Measurements from ENCODE around the gene GNG14.

DNA sequence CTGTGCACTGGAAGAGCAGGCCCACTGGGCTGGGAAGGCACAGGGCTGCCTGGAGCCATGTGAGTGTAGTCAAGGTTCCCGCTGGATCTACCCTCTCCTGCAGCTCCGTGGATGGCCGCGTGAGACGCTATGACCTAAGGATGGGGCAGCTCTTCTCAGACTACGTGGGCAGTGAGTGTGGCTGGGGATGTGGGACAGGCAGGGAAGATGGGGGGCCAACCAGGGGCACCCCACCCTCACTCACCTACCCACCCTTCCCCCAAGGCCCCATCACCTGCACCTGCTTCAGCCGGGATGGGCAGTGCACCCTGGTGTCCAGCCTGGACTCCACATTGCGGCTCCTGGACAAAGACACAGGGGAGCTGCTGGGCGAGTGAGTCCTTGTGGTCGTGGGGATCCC, 15.1 kb upstream of the GNG14 start:
- TF ChIP-seq, protein P1, sequence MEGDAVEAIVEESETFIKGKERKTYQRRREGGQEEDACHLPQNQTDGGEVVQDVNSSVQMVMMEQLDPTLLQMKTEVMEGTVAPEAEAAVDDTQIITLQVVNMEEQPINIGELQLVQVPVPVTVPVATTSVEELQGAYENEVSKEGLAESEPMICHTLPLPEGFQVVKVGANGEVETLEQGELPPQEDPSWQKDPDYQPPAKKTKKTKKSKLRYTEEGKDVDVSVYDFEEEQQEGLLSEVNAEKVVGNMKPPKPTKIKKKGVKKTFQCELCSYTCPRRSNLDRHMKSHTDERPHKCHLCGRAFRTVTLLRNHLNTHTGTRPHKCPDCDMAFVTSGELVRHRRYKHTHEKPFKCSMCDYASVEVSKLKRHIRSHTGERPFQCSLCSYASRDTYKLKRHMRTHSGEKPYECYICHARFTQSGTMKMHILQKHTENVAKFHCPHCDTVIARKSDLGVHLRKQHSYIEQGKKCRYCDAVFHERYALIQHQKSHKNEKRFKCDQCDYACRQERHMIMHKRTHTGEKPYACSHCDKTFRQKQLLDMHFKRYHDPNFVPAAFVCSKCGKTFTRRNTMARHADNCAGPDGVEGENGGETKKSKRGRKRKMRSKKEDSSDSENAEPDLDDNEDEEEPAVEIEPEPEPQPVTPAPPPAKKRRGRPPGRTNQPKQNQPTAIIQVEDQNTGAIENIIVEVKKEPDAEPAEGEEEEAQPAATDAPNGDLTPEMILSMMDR (IDR thresholded peaks at IDR 0.05) = no peak
- no peak for TF ChIP-seq POLR2A (IDR thresholded peaks at IDR 0.05)
- no peak for TF ChIP-seq POLR2AphosphoS5 (IDR thresholded peaks at IDR 0.05)
